GM12878 (cell line): ENCODE data around the gene GPR158. TPM values are rescaled to one million over a fixed set of nuclear protein-coding genes. Genes with fewer than 3 reads are reported as not detected.

Experiments
- CREB1 ChIP-seq: IDR thresholded peaks from 2 replicates; pipeline ENCODE4 v1.6.1; 2012; ENCODE audit warnings: low read depth, mild to moderate bottlenecking, inconsistent platforms
- EGR1 ChIP-seq, 2 experiments: IDR thresholded peaks; 1 replicate in 1 of 2; 2 replicates in 1 of 2; pipeline ENCODE4 v1.6.1; 2011 to 2012; ENCODE audit warnings: low read depth in 2 of 2, low read length in 2 of 2, borderline replicate concordance in 1 of 2, mild to moderate bottlenecking in 1 of 2, moderate library complexity in 1 of 2
- EP300 ChIP-seq, 2 experiments: fragments of 150-350 bp in 1 of 2; IDR thresholded peaks; 2 replicates each; pipeline ENCODE4 v1.6.1; 2011 to 2012; ENCODE audit warnings: low read depth in 2 of 2, low read length in 2 of 2, borderline replicate concordance in 1 of 2, improper control_type of control experiment in 1 of 2, inconsistent platforms in 1 of 2; ENCODE audit not compliant: control insufficient read depth in 1 of 2
- FOXK2 ChIP-seq: fragments of 450-650 bp; IDR thresholded peaks from 2 replicates; pipeline ENCODE4 v1.6.1; 2017; ENCODE audit warnings: mild to moderate bottlenecking, moderate library complexity
- polyA plus RNA-seq, 11 experiments: library from polyadenylated mRNA; depleted of rRNA in 4 of 11; unstranded in 6 of 11; stranded (reverse) in 5 of 11; fragments of >200 nt; fragmentation: Nextera tagmentation in 4 of 11; fragmentation: Illumina TruSeq in 1 of 11; extraction: Ambion mirVana in 4 of 11; extraction: Trizol in 1 of 11; gene quantifications; 1 replicate in 1 of 11; 2 replicates in 10 of 11; pipeline versions ENCODE4 v1.2.1 to v1.2.3, GENCODE V29; 2011 to 2016; ENCODE audit warnings: inconsistent platforms in 2 of 11, missing spikeins in 2 of 11, low read depth in 1 of 11
- total RNA-seq, 4 experiments: library from RNA; depleted of rRNA in 3 of 4; stranded (reverse); fragments of >200 nt in 3 of 4; fragmentation: Illumina TruSeq in 1 of 4; extraction: Trizol in 1 of 4; gene quantifications; 2 replicates each; pipeline versions ENCODE4 v1.2.1 to v1.2.3, GENCODE V29; 2013 to 2021
- TF ChIP-seq, protein P1 (sequence below): IDR thresholded peaks from 2 replicates; pipeline ENCODE4 v1.6.1; 2012; ENCODE audit warnings: low read depth, low read length, improper control_type of control experiment
- TF ChIP-seq, protein P2 (sequence below): fragments of 450-650 bp; formaldehyde crosslinking; IDR thresholded peaks from 2 replicates; pipeline ENCODE4 v1.4.0; 2020; ENCODE audit warnings: mild to moderate bottlenecking, moderate library complexity

GPR158 gene
- total and polyA plus RNA-seq, 10 of the 15 experiments (the other 5 are each of a cell fraction or from before 2014, with no cell fraction given): not detected

DNA sequence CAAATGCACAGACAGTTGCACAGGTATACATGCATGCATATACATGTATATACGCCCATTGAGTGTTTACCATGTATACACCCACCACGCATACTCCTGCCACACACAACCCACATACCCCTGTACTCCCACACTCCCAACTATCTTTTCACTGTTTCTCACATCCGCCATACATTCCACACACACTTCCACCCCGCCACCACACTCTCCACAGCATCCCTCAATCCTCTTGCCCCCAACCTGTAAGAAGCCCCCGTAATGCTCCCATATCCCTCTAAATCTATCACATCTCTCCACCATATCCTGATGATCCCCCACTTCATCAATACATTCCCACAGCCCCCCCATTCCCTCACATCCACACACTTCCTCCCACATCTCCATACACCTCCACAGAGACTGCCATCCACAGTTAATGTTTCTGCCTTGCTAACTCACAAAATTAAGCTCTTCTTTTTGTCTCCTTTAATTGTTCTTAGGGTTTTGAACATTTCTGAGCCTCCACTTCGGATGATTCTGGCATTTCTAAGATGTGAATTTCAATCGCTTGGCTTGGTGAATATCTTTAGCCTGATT, 47.4 kb downstream of the GPR158 start (continued):
- TF ChIP-seq EGR1 (IDR thresholded peaks at IDR 0.05; ENCODE audit: borderline replicate concordance in 1 of 2, low read depth in 2 of 2, low read length in 2 of 2) (no peak), FOXK2 (no peak), CREB1 (no peak), EP300 (IDR thresholded peaks at IDR 0.05; ENCODE audit: borderline replicate concordance in 1 of 2, control insufficient read depth in 1 of 2, low read depth in 2 of 2, low read length in 2 of 2) (no peak)
- TF ChIP-seq, protein P1, sequence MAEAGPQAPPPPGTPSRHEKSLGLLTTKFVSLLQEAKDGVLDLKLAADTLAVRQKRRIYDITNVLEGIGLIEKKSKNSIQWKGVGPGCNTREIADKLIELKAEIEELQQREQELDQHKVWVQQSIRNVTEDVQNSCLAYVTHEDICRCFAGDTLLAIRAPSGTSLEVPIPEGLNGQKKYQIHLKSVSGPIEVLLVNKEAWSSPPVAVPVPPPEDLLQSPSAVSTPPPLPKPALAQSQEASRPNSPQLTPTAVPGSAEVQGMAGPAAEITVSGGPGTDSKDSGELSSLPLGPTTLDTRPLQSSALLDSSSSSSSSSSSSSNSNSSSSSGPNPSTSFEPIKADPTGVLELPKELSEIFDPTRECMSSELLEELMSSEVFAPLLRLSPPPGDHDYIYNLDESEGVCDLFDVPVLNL: no peak
- TF ChIP-seq, protein P2, sequence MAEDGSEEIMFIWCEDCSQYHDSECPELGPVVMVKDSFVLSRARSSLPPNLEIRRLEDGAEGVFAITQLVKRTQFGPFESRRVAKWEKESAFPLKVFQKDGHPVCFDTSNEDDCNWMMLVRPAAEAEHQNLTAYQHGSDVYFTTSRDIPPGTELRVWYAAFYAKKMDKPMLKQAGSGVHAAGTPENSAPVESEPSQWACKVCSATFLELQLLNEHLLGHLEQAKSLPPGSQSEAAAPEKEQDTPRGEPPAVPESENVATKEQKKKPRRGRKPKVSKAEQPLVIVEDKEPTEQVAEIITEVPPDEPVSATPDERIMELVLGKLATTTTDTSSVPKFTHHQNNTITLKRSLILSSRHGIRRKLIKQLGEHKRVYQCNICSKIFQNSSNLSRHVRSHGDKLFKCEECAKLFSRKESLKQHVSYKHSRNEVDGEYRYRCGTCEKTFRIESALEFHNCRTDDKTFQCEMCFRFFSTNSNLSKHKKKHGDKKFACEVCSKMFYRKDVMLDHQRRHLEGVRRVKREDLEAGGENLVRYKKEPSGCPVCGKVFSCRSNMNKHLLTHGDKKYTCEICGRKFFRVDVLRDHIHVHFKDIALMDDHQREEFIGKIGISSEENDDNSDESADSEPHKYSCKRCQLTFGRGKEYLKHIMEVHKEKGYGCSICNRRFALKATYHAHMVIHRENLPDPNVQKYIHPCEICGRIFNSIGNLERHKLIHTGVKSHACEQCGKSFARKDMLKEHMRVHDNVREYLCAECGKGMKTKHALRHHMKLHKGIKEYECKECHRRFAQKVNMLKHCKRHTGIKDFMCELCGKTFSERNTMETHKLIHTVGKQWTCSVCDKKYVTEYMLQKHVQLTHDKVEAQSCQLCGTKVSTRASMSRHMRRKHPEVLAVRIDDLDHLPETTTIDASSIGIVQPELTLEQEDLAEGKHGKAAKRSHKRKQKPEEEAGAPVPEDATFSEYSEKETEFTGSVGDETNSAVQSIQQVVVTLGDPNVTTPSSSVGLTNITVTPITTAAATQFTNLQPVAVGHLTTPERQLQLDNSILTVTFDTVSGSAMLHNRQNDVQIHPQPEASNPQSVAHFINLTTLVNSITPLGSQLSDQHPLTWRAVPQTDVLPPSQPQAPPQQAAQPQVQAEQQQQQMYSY (CRISPR knock-in tag): no peak
